Liver (tissue), 9 donors: ENCODE results near the gene HECTD1. TPM values are rescaled to one million over a fixed set of nuclear protein-coding genes. Genes with fewer than 3 reads are reported as not detected.
"Not testable (repeated sequence)": the region's sequence is repeated elsewhere in the genome, so short reads cannot be mapped to it uniquely, and the experiment has no call there.

Experiments used
- DNase-seq: peaks from one replicate; pipeline ENCODE4 v3.0.0-alpha.2; 2017; ENCODE audit warnings: low spot score
- H3K27ac ChIP-seq, 2 donors: one replicate each; pipeline ENCODE4 v1.7.0; 2013; ENCODE audit warnings: inconsistent platforms in 2 of 2, low read length in 2 of 2, control low read depth in 1 of 2, low read depth in 1 of 2, mild to moderate bottlenecking in 1 of 2
- H3K27me3 ChIP-seq, 4 donors: one replicate each; pipeline versions ENCODE4 v1.6.1 to v1.7.0; 2013; ENCODE audit warnings: low read length in 3 of 4, inconsistent platforms in 1 of 4, mild to moderate bottlenecking in 1 of 4, moderate library complexity in 1 of 4; ENCODE audit not compliant: control insufficient read depth in 4 of 4, insufficient read depth in 4 of 4
- H3K36me3 ChIP-seq, 4 donors: one replicate each; pipeline versions ENCODE4 v1.6.1 to v1.7.0; 2013; ENCODE audit warnings: low read length in 3 of 4, mild to moderate bottlenecking in 3 of 4, low read depth in 1 of 4, moderate library complexity in 1 of 4; ENCODE audit not compliant: control insufficient read depth in 4 of 4, insufficient read depth in 3 of 4
- H3K4me1 ChIP-seq, 4 donors: one replicate each; pipeline versions ENCODE4 v1.6.1 to v1.7.0; 2013; ENCODE audit warnings: low read length in 3 of 4, mild to moderate bottlenecking in 3 of 4, moderate library complexity in 1 of 4; ENCODE audit not compliant: control insufficient read depth in 4 of 4, insufficient read depth in 4 of 4
- H3K4me3 ChIP-seq, 3 donors: one replicate each; pipeline versions ENCODE4 v1.6.1 to v1.7.0; 2013; ENCODE audit warnings: low read length in 3 of 3, control low read depth in 1 of 3, low read depth in 1 of 3, mild to moderate bottlenecking in 1 of 3
- H3K9ac ChIP-seq, 2 donors: one replicate each; pipeline ENCODE4 v1.7.0; 2013; ENCODE audit warnings: low read length in 2 of 2, mild to moderate bottlenecking in 2 of 2, moderate library complexity in 2 of 2, control low read depth in 1 of 2, low read depth in 1 of 2
- H3K9me3 ChIP-seq, 4 donors: one replicate each; pipeline versions ENCODE4 v1.6.1 to v1.7.0; 2013; ENCODE audit warnings: low read length in 3 of 4; ENCODE audit not compliant: control insufficient read depth in 4 of 4
- FOXA1 ChIP-seq: IDR thresholded peaks from 2 replicates; pipeline ENCODE4 v1.6.1; 2016; ENCODE audit warnings: antibody characterized with exemption
- FOXA2 ChIP-seq: IDR thresholded peaks from 2 replicates; pipeline ENCODE4 v1.6.1; 2016; ENCODE audit warnings: antibody characterized with exemption
- GABPA ChIP-seq, 2 donors: IDR thresholded peaks in 1 of 2; conservative IDR thresholded peaks in 1 of 2; 2 replicates each; pipeline ENCODE4 v1.6.1; 2016; ENCODE audit warnings: antibody characterized with exemption in 2 of 2, mild to moderate bottlenecking in 1 of 2, moderate library complexity in 1 of 2
- HNF4A ChIP-seq, 2 donors: conservative IDR thresholded peaks; 2 replicates each; pipeline ENCODE4 v1.6.1; 2016; ENCODE audit warnings: antibody characterized with exemption in 2 of 2, mild to moderate bottlenecking in 2 of 2
- HNF4G ChIP-seq: IDR thresholded peaks from 2 replicates; pipeline ENCODE4 v1.6.1; 2016; ENCODE audit warnings: antibody characterized with exemption
- JUND ChIP-seq, 2 donors: IDR thresholded peaks; 2 replicates each; pipeline ENCODE4 v1.6.1; 2016; ENCODE audit warnings: antibody characterized with exemption in 2 of 2
- NR2F2 ChIP-seq: IDR thresholded peaks from 2 replicates; pipeline ENCODE4 v1.6.1; 2016; ENCODE audit warnings: antibody characterized with exemption
- RAD21 ChIP-seq, 2 donors: IDR thresholded peaks; 2 replicates each; pipeline ENCODE4 v1.6.1; 2016; ENCODE audit warnings: antibody characterized with exemption in 2 of 2, mild to moderate bottlenecking in 2 of 2
- REST ChIP-seq: IDR thresholded peaks from 2 replicates; pipeline ENCODE4 v1.6.1; 2016; ENCODE audit warnings: antibody characterized with exemption, mild to moderate bottlenecking
- RXRA ChIP-seq, 2 donors: IDR thresholded peaks; 2 replicates each; pipeline ENCODE4 v1.6.1; 2017 to 2018; ENCODE audit warnings: antibody characterized with exemption in 2 of 2, mild to moderate bottlenecking in 1 of 2
- SP1 ChIP-seq: IDR thresholded peaks from 2 replicates; pipeline ENCODE4 v1.6.1; 2018; ENCODE audit warnings: antibody characterized with exemption, mild to moderate bottlenecking
- TAF1 ChIP-seq: conservative IDR thresholded peaks from 2 replicates; pipeline ENCODE4 v1.6.1; 2016; ENCODE audit warnings: antibody characterized with exemption, mild to moderate bottlenecking
- YY1 ChIP-seq: IDR thresholded peaks from 2 replicates; pipeline ENCODE4 v1.6.1; 2016; ENCODE audit warnings: antibody characterized with exemption, mild to moderate bottlenecking
- WGBS: extraction: QIAGEN DNeasy Blood & Tissue Kit; methylation state at CpG from one replicate; pipeline ENCODE4 v1.1.7; 2013; 5-methylcytosine and 5-hydroxymethylcytosine counted together
- polyA plus RNA-seq, 2 donors: library from polyadenylated mRNA; stranded (reverse) in 1 of 2; unstranded in 1 of 2; fragments of 200-250 nt in 1 of 2; fragments of >200 nt in 1 of 2; fragmentation: Nextera tagmentation in 1 of 2; extraction: Ambion mirVana in 1 of 2; gene quantifications; one replicate each; pipeline versions ENCODE4 v1.2.1 to v1.2.3, GENCODE V29; 2013 to 2015
- total RNA-seq, 2 donors: library from RNA; depleted of rRNA; stranded (reverse); fragments of >200 nt; gene quantifications; one replicate each; pipeline ENCODE4 v1.2.3, GENCODE V29; 2014
- TF ChIP-seq, protein P1 (sequence below): IDR thresholded peaks from 2 replicates; pipeline ENCODE4 v1.6.1; 2016; ENCODE audit warnings: antibody characterized with exemption
- TF ChIP-seq, protein P2 (sequence below): IDR thresholded peaks from 2 replicates; pipeline ENCODE4 v1.6.1; 2016; ENCODE audit warnings: antibody characterized with exemption
- TF ChIP-seq, protein P3 (sequence below): fragments of 150-350 bp; IDR thresholded peaks from 2 replicates; pipeline ENCODE4 v1.5.1; 2017; ENCODE audit warnings: improper control_type of control experiment, low read depth, low read length; ENCODE audit not compliant: missing input control
- donor health status: healthy.
- donor health status: healthy.
- donor health status: healthy.
- donor health status: healthy.
- donor health status: healthy.

HECTD1 gene
- total and polyA plus RNA-seq, 4 donors: 46.8 to 256 (median 118) TPM

DNA sequence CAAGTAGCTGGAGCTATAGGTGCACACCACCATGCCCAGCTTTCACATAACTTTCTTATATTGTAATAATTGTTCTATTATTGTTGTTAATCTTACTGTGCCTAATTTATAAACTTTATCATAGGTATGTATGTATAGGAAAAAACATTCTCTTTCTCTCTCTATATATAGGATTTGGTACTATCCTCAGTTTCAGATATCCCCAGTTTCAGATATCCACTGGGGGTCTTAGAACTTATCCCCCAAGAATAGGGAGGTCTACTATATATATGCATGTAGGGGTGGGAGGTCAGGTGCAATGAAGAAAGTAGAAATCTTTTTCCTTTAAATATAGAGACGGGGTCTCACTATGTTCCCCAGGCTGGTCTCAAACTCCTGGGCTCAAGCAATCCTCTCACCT is 110.5 kb downstream of the HECTD1 start:
- TF ChIP-seq GABPA (IDR thresholded peaks at IDR 0.05 in 1 of 2, conservative IDR thresholded peaks at IDR 0.05 in 1 of 2): no peak
- TF ChIP-seq RXRA (IDR thresholded peaks at IDR 0.05): no peak
- no peak for TF ChIP-seq FOXA2
- TF ChIP-seq REST: no peak
- TF ChIP-seq NR2F2: no peak
- TF ChIP-seq, protein P1, sequence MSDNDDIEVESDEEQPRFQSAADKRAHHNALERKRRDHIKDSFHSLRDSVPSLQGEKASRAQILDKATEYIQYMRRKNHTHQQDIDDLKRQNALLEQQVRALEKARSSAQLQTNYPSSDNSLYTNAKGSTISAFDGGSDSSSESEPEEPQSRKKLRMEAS: no peak
- no peak for TF ChIP-seq TAF1
- no peak for TF ChIP-seq JUND (IDR thresholded peaks at IDR 0.05)
- no peak for TF ChIP-seq HNF4G
- no peak for TF ChIP-seq HNF4A (conservative IDR thresholded peaks at IDR 0.05)
- TF ChIP-seq, protein P2, sequence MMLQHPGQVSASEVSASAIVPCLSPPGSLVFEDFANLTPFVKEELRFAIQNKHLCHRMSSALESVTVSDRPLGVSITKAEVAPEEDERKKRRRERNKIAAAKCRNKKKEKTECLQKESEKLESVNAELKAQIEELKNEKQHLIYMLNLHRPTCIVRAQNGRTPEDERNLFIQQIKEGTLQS: no peak
- no peak for TF ChIP-seq YY1
- TF ChIP-seq, protein P3, sequence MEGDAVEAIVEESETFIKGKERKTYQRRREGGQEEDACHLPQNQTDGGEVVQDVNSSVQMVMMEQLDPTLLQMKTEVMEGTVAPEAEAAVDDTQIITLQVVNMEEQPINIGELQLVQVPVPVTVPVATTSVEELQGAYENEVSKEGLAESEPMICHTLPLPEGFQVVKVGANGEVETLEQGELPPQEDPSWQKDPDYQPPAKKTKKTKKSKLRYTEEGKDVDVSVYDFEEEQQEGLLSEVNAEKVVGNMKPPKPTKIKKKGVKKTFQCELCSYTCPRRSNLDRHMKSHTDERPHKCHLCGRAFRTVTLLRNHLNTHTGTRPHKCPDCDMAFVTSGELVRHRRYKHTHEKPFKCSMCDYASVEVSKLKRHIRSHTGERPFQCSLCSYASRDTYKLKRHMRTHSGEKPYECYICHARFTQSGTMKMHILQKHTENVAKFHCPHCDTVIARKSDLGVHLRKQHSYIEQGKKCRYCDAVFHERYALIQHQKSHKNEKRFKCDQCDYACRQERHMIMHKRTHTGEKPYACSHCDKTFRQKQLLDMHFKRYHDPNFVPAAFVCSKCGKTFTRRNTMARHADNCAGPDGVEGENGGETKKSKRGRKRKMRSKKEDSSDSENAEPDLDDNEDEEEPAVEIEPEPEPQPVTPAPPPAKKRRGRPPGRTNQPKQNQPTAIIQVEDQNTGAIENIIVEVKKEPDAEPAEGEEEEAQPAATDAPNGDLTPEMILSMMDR: no peak
- TF ChIP-seq RAD21 (IDR thresholded peaks at IDR 0.05): no peak
- TF ChIP-seq SP1: no peak
- no peak overlapping the region for H3K9ac ChIP-seq
- H3K36me3 ChIP-seq: peaks cover 4 to 46% (median 39%) of the 10 kb centered on the region in 4 donors
- no peak for DNase-seq
- WGBS: 95% methylated on average over 1 of the region's 1 CpG
- H3K4me1 ChIP-seq: peaks cover 0 to 5% (median 3%) of the 10 kb centered on the region in 4 donors
- H3K9me3 ChIP-seq: no peaks in the 10 kb centered on the region
- no peak overlapping the region for H3K4me3 ChIP-seq
- H3K27ac ChIP-seq: no peak overlapping the region
- no peaks in the 10 kb centered on the region for H3K27me3 ChIP-seq

DNA sequence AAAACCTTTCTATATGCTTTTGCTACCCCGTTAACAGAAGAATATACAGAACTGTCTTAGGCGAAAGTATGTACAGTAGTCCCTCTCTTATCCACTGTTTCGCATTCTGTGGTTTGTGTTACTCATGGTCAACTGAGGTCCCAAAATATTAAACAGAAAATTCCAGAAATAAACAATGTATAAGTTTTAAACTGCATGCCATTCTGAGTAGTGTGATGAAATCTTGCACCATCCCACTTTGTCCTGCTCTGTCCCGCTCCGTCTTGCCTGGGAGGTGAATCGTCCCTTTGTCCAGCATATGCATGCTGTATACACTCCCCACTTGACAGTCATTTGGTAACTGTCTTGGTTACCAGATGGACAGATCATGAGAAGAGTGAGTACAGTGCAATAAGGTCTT is 111.3 kb downstream of the HECTD1 start:
- H3K36me3 ChIP-seq: peaks cover 4 to 38% (median 31%) of the 10 kb centered on the region in 4 donors
- H3K9ac ChIP-seq: no peak overlapping the region
- no peak overlapping the region for H3K4me3 ChIP-seq
- peaks cover 2 to 13% (median 7%) of the 10 kb centered on the region in 4 donors for H3K4me1 ChIP-seq
- WGBS: 97% methylated on average over 6 of the region's 6 CpGs
- TF ChIP-seq, protein P1: no peak
- TF ChIP-seq, protein P3: no peak
- TF ChIP-seq FOXA1: no peak
- TF ChIP-seq HNF4G: no peak
- no peak for DNase-seq
- H3K27ac ChIP-seq: no peak overlapping the region
- H3K9me3 ChIP-seq: no peaks in the 10 kb centered on the region
- no peaks in the 10 kb centered on the region for H3K27me3 ChIP-seq

DNA sequence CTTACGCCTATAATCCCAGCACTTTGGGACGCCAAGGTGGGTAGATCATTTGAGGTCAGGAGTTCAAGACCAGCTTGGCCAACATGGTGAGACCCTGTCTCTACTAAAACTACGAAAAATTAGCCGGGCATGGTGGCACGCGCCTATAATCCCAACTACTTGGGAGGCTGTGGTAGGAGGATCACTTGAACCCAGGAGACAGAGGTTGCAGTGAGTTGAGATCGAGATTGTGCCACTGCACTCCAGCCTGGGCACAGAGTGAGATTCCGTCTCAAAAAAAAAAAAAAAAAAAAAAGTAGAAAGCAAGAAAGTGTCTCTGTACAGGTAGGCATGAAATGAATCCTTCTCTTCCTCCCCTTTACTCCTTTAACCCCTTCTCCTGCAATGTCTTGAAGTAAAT is 111.8 kb downstream of the HECTD1 start:
- H3K36me3 ChIP-seq: peaks cover 2 to 34% (median 27%) of the 10 kb centered on the region in 4 donors
- H3K4me1 ChIP-seq: peaks cover 4 to 17% (median 10%) of the 10 kb centered on the region in 4 donors
- H3K27ac ChIP-seq, DNase-seq, H3K9ac ChIP-seq, H3K9me3 ChIP-seq, H3K27me3 ChIP-seq, H3K4me3 ChIP-seq: not testable (repeated sequence)
- 98% methylated on average over 8 of the region's 8 CpGs for WGBS
